NCI-H446 treated with DMSO at 0.1 percent for 48 hours (cell line): ENCODE measurements around the gene SMCO1.
"Not testable (repeated sequence)": the region's sequence is repeated elsewhere in the genome, so short reads cannot be mapped to it uniquely, and the experiment has no call there.

Source experiments
- DNase-seq: peaks from one replicate; lab custom pipeline; 2025; lab: John Stamatoyannopoulos, UW

SMCO1 gene

DNA sequence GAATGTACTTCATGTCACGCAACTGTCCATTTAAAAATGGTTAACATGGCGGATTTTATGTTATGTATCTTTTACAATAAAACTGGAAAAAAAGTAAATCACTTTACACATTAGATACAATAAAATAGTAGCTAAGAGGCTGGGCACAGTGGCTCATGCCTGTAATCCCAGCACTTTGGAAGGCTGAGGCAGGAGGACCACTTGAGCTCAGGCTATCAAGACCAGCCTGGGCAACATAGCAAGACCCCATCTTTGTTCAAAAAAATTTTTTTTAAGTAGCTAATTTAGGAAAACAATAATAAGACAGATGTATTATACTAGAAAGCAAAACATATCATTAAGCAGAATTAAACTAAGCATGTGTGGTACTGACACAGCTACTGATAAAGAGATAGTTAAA, 23.1 kb downstream of the SMCO1 start:
- DNase-seq, result no peak

GRCh38 chr3:196489747-196490146, 25.4 kb downstream of the SMCO1 start:
- DNase-seq, result no peak

- no peak for DNase-seq
Observed at GRCh38 chr3:196486263-196486662, 28.9 kb downstream of the SMCO1 start.

DNA sequence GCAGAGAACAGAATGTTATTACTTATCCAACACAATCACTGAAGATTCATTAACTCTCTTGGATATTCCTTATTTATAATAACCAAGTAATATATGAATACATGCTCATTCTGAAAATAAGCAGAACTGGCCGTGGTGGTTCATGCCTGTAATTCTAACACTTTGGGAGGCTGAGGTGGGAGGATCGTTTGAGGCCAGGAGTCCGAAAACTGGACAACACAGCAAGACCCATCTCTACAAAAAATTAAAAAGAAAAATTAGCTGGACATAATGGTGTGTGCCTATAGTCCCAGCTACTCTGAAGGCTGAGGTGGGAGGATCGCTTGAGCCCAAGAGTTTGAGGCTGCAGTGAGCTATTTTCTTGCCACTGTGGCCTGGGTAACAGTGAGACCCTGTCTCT, 37.5 kb downstream of the SMCO1 start:
- no peak for DNase-seq

GRCh38 chr3:196472286-196472685, 42.9 kb downstream of the SMCO1 start:
- DNase-seq, result no peak

- DNase-seq, result no peak
Observed at GRCh38 chr3:196471551-196471950, 43.6 kb downstream of the SMCO1 start.

GRCh38 chr3:196470182-196470581, 45.0 kb downstream of the SMCO1 start:
- DNase-seq, result not testable (repeated sequence)

DNA sequence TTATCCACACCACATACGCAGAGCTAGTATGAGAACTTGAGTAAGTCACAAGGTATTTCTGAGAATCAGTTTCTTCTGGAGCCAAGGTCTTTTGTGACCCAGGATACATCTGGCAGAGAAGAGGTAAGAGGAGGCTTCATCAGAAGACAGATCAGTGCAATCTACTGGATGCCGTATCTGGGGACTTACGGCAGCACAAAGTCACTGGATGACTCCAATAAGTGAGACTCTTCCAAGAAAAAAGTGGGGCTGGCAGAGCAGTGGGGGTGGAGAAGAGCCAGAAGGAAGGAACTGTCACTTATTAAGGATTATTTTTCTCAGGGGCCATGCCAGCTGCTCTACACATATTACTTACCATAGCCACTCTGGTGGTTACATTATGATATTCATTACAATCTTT, 51.3 kb downstream of the SMCO1 start:
- DNase-seq, result no peak

DNA sequence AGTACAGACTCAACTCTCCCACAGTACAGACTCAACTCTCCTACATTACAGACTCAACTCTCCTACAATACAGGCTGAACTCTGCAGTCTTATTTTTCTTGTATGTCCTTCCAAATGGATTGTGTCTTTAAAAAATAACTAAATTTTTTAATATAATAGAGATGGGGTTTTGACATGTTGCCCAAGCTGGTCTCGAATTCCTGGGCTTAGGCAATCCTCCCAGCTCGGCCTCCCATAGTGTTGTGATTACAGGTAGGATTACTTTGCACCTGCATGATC, 51.7 kb downstream of the SMCO1 start:
- DNase-seq, result no peak

GRCh38 chr3:196462680-196463477, 52.3 kb downstream of the SMCO1 start:
- not testable (repeated sequence) for DNase-seq

DNA sequence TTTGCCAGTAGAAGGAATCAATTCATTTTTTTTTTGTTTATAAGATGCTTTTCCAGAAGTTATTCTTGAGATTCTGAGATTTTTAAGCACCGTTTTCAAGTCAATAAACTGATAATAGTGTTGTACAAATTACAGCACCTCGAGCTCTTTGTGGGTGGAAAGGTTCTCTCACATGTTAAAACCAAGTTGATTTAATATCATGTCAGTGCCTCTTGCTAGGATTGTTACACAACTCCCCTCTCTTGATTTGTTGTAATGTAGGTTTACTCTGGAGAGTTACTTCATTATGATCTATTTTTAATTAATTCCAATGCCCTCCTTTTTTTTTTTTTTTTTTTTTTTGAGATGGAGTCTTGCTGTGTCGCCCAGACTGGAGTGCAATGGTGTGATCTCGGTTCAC, 57.1 kb downstream of the SMCO1 start:
- no peak for DNase-seq

DNA sequence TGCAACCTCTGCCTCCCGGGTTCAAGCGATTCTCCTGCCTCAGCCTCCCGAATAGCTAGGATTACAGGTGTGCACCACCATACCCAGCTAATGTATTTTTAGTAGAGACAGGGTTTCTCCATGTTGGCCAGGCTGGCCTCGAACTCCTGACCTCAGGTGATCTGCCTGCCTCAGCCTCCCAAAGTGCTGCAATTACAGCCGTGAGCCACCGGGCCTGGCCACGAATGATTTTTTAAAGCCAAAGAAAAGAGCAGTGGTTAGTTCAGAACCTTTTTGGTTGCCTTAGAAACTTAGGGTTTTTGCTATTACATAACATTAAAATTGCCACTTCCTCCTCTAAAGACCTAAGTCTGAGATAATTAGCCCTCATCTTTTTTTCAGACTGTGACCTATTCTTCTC, 57.7 kb downstream of the SMCO1 start:
- DNase-seq, result not testable (repeated sequence)
